Measurements from ENCODE around the gene PLA2G2C. TPM values are rescaled to one million over a fixed set of nuclear protein-coding genes. Genes with fewer than 3 reads are reported as not detected.

PLA2G2C gene
- total RNA-seq, 1 donor from 2014 or later, result not detected

DNA sequence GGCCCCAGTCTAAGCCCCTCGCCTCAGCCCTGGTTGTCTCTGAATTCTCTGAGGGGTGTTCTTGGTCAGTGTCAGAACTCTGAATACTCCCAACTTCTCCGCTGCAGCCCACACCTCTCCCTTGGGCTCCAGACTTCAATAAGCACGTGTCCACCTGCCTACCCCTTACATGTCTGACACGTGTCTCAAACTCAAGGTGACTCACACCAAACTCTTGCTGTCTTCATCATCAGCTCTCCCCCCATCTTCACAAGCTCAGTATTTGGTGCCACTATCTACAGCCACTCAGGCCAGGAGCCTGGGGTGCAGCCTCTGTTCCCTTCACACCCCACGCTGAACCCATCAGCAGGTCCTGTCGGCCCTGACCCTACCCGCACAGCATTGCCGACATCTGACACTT lies 19.2 kb downstream of the PLA2G2C start:
- H3K4me1 ChIP-seq, result no peaks in the 10 kb centered on the region
- intact Hi-C loops (cut with DNase I), result no loop called here
- TF ChIP-seq POLR2AphosphoS5 (IDR thresholded peaks at IDR 0.05; ENCODE audit: insufficient read depth in 1 of 2, low read depth in 1 of 2) (no peak), POLR2A (IDR thresholded peaks at IDR 0.05) (no peak)
- TF ChIP-seq, protein P1, sequence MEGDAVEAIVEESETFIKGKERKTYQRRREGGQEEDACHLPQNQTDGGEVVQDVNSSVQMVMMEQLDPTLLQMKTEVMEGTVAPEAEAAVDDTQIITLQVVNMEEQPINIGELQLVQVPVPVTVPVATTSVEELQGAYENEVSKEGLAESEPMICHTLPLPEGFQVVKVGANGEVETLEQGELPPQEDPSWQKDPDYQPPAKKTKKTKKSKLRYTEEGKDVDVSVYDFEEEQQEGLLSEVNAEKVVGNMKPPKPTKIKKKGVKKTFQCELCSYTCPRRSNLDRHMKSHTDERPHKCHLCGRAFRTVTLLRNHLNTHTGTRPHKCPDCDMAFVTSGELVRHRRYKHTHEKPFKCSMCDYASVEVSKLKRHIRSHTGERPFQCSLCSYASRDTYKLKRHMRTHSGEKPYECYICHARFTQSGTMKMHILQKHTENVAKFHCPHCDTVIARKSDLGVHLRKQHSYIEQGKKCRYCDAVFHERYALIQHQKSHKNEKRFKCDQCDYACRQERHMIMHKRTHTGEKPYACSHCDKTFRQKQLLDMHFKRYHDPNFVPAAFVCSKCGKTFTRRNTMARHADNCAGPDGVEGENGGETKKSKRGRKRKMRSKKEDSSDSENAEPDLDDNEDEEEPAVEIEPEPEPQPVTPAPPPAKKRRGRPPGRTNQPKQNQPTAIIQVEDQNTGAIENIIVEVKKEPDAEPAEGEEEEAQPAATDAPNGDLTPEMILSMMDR (IDR thresholded peaks at IDR 0.05), result no peak
- no peaks in the 10 kb centered on the region for H3K27me3 ChIP-seq
- H3K9me3 ChIP-seq, result no peaks in the 10 kb centered on the region
- no peak for DNase-seq (ENCODE audit: extremely low spot score in 2 of 2)
- no peaks in the 10 kb centered on the region for H3K36me3 ChIP-seq
- H3K27ac ChIP-seq, result no peak overlapping the region
- H3K4me3 ChIP-seq, result no peak overlapping the region

DNA sequence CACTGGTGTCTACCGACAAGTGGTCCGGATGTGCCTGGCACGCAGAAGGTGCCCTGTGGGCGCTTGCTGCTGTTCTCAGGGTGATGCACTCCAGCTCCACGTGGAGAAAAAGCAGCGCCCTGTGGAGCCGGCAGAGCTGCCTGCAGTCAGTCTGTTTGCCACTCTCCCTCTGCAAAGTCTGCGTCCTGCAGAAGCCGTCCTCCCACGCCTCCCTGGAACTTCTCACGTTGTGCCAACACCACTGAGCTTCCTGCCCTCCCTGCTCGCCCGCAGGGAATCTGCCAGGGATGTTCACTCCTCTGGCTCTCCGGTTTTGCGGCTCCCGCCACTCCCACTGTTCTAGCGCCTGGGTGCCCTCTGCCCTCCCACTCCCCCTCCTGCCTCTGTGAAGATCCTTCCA lies 20.3 kb downstream of the PLA2G2C start:
- Histone ChIP-seq H3K4me3 (no peak overlapping the region), H3K27me3 (no peaks in the 10 kb centered on the region), H3K4me1 (no peaks in the 10 kb centered on the region), H3K36me3 (no peaks in the 10 kb centered on the region), H3K27ac (no peak overlapping the region), H3K9me3 (no peaks in the 10 kb centered on the region)
- intact Hi-C loops (cut with DNase I), result no loop called here
- TF ChIP-seq POLR2AphosphoS5 (IDR thresholded peaks at IDR 0.05; ENCODE audit: insufficient read depth in 1 of 2, low read depth in 1 of 2), result no peak
- TF ChIP-seq, protein P1 (IDR thresholded peaks at IDR 0.05), result no peak
- TF ChIP-seq POLR2A (IDR thresholded peaks at IDR 0.05), result no peak
- DNase-seq (ENCODE audit: extremely low spot score in 2 of 2), result no peak

DNA sequence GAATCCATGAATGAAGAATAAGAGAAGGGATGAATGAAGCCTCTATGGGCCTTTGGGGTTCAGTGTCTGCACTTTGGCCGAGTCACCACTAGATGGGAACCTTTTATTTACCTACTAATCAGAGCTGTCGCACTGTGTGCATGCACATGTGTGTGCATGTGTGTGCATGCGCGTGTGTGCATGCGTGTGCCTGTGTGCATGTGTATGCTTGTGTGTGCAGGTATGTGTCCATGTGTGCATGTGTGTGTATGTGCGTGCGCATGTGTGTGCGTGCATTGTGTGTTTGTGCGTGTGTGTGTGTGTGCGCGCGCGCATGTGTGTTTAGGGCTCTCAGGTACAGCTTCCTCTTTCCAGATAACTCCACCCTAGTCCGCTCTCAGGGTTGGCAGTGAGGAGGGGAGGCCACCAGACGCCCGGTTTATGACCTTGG lies 20.8 kb downstream of the PLA2G2C start:
- Histone ChIP-seq H3K27ac (no peak overlapping the region), H3K36me3 (no peaks in the 10 kb centered on the region), H3K4me3 (no peak overlapping the region), H3K4me1 (no peaks in the 10 kb centered on the region), H3K27me3 (no peaks in the 10 kb centered on the region), H3K9me3 (peaks cover 4% of the 10 kb centered on the region)
- TF ChIP-seq POLR2A (IDR thresholded peaks at IDR 0.05) (no peak), POLR2AphosphoS5 (IDR thresholded peaks at IDR 0.05; ENCODE audit: insufficient read depth in 1 of 2, low read depth in 1 of 2) (no peak)
- TF ChIP-seq, protein P1 (IDR thresholded peaks at IDR 0.05), result no peak
- DNase-seq (ENCODE audit: extremely low spot score in 2 of 2), result no peak
- intact Hi-C loops (cut with DNase I), result no loop called here

DNA sequence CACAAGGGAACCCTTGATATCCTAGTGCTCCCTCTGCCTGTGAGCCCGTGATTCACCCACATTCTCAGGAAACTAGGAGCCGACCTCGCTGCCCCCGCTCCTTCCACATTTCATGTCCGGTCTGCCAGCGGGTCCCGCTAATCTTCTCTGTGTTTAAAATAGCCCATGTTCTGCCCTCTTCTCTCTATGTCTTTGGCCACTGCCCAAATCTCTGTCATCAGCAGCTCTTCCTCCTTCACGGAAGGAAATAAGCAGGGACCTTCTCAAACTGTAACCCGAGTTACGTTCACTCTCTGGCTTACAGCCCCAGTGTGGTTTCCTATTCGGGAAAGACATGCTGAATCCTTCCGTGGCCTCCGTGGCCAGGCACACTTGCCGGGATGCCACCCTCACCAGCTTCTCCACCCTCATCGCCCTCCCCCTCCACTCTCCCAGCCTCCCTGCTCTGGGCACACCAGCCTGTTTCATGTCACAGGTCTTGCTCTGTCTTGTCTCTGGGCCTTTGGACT lies 21.6 kb downstream of the PLA2G2C start:
- no peaks in the 10 kb centered on the region for H3K27me3 ChIP-seq
- H3K27ac ChIP-seq, result no peak overlapping the region
- no peak overlapping the region for H3K4me3 ChIP-seq
- H3K4me1 ChIP-seq, result no peaks in the 10 kb centered on the region
- TF ChIP-seq POLR2AphosphoS5 (IDR thresholded peaks at IDR 0.05; ENCODE audit: insufficient read depth in 1 of 2, low read depth in 1 of 2) (no peak), POLR2A (IDR thresholded peaks at IDR 0.05) (no peak)
- TF ChIP-seq, protein P1 (IDR thresholded peaks at IDR 0.05), result no peak
- no peak for DNase-seq (ENCODE audit: extremely low spot score in 2 of 2)
- H3K9me3 ChIP-seq, result peaks cover 10% of the 10 kb centered on the region
- intact Hi-C loops (cut with DNase I), result no loop called here
- H3K36me3 ChIP-seq, result no peaks in the 10 kb centered on the region

DNA sequence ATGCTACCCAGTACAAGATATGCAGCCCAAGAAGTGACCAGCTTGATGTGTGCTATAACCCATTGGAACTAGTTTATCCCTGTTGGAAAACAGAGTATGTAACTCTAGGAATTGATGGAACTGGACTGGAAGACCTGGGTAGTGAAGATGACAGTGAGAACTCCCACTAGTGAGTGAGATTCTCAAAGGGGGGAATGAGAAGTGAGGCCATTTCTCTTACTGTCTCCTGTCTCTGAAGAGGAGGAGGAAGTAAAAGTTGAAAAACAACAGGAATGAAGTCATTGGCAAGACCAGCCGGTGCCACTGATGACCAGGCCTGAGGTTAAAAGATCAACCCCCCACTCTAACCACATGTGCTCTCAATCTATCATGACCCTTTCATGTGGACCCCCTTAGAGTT lies 26.3 kb downstream of the PLA2G2C start:
- no peak for DNase-seq (ENCODE audit: extremely low spot score in 2 of 2)
- Histone ChIP-seq H3K27ac (no peak overlapping the region), H3K4me1 (no peaks in the 10 kb centered on the region), H3K4me3 (no peak overlapping the region), H3K27me3 (no peaks in the 10 kb centered on the region), H3K9me3 (peaks cover 10% of the 10 kb centered on the region), H3K36me3 (no peaks in the 10 kb centered on the region)
- intact Hi-C loops (cut with DNase I), result no loop called here
- TF ChIP-seq, protein P1 (IDR thresholded peaks at IDR 0.05), result no peak
- TF ChIP-seq POLR2AphosphoS5 (IDR thresholded peaks at IDR 0.05; ENCODE audit: insufficient read depth in 1 of 2, low read depth in 1 of 2) (no peak), POLR2A (IDR thresholded peaks at IDR 0.05) (no peak)

All from vagina (tissue), 2 donors.